Testis (tissue), 2 donors: ENCODE measurements around the gene EYA2.

Source experiments
- POLR2A ChIP-seq: fragments of 450-650 bp; IDR thresholded peaks from one replicate; pipeline ENCODE4 v1.6.1; 2017; ENCODE audit warnings: antibody characterized with exemption, mild to moderate bottlenecking, moderate library complexity
- TF ChIP-seq, protein P1 (sequence below), 3 experiments: fragments of 450-650 bp in 2 of 3; fragments of 200-600 bp in 1 of 3; sonication (generic) in 1 of 3; IDR thresholded peaks; one replicate each; pipeline ENCODE4 v1.5.1; 2016 to 2019; ENCODE audit warnings: antibody characterized with exemption in 3 of 3, mild to moderate bottlenecking in 2 of 3, moderate library complexity in 1 of 3

DNA sequence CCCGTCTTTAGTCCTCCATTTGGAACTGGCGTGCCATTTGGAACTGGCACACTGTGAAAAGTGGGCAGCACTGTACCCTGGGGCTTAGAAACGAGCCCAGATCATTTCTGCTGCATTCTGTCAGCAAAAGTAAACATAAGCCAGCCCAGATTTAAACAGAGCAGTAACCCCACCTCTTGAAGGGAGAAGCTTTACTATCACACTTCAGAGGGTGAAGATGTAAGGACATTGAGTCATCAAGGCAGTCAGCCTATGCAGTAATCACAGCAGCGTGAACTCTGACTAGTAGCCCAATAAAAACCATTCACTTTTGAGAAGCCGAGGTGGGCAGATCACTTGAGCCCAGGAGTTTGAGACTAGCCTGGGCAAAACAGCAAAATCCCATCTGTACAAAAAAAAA is 216.9 kb downstream of the EYA2 start:
- TF ChIP-seq, protein P1, sequence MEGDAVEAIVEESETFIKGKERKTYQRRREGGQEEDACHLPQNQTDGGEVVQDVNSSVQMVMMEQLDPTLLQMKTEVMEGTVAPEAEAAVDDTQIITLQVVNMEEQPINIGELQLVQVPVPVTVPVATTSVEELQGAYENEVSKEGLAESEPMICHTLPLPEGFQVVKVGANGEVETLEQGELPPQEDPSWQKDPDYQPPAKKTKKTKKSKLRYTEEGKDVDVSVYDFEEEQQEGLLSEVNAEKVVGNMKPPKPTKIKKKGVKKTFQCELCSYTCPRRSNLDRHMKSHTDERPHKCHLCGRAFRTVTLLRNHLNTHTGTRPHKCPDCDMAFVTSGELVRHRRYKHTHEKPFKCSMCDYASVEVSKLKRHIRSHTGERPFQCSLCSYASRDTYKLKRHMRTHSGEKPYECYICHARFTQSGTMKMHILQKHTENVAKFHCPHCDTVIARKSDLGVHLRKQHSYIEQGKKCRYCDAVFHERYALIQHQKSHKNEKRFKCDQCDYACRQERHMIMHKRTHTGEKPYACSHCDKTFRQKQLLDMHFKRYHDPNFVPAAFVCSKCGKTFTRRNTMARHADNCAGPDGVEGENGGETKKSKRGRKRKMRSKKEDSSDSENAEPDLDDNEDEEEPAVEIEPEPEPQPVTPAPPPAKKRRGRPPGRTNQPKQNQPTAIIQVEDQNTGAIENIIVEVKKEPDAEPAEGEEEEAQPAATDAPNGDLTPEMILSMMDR (IDR thresholded peaks at IDR 0.05) = no peak
- TF ChIP-seq POLR2A = no peak
